H1 (cell line): ENCODE data around the gene TOR1A. TPM values are rescaled to one million over a fixed set of nuclear protein-coding genes. Genes with fewer than 3 reads are reported as not detected.

ENCODE experiments used
- CTCF ChIA-PET: fragments of 300-600 bp; sonication (Branson Sonifier 250); formaldehyde crosslinking; loops from one replicate; lab custom pipeline; 2021; ENCODE audit not compliant: partially characterized antibody; lab: Charles Lee
- POLR2A ChIA-PET: fragments of 300-600 bp; sonication (Branson Sonifier 250); formaldehyde crosslinking; loops from one replicate; lab custom pipeline; 2021; ENCODE audit warnings: inconsistent platforms; ENCODE audit not compliant: partially characterized antibody; lab: Charles Lee
- DNase-seq, 2 experiments: peaks; one replicate each; pipeline versions ENCODE4 v3.0.0 to v3.0.0-alpha.2; 2010 to 2022; ENCODE audit warnings: low spot score in 2 of 2, low read depth in 1 of 2, mixed read lengths in 1 of 2
- FAIRE-seq: peaks from 2 replicates; lab custom pipeline; 2011; peaks lifted over from hg19 to GRCh38; lab: Jason Lieb, UNC
- H2AFZ ChIP-seq: 2 replicates; pipeline ENCODE4 v1.8.1; 2012; ENCODE audit warnings: low read length, inconsistent platforms
- H2AK5ac ChIP-seq: 2 replicates; pipeline ENCODE4 v1.6.1; 2013; ENCODE audit warnings: low read depth, low read length
- H2BK120ac ChIP-seq: replicated peaks from 2 replicates; pipeline ENCODE3; 2013; ENCODE audit warnings: low read depth, low read length, inconsistent platforms
- H2BK12ac ChIP-seq: 2 replicates; pipeline ENCODE4 v1.6.1; 2013; ENCODE audit warnings: low read depth, low read length
- H2BK15ac ChIP-seq: 2 replicates; pipeline ENCODE4 v1.6.1; 2013; ENCODE audit warnings: low read length
- H2BK20ac ChIP-seq: 2 replicates; pipeline ENCODE4 v1.6.1; 2013; ENCODE audit warnings: low read length
- H2BK5ac ChIP-seq: 2 replicates; pipeline ENCODE4 v1.6.1; 2013; ENCODE audit warnings: low read depth, low read length
- H3K14ac ChIP-seq: 2 replicates; pipeline ENCODE4 v1.6.1; 2013; ENCODE audit warnings: inconsistent platforms; ENCODE audit not compliant: insufficient read length
- H3K18ac ChIP-seq: 2 replicates; pipeline ENCODE4 v1.6.1; 2013; ENCODE audit warnings: low read length; ENCODE audit errors: extremely low read depth
- H3K23ac ChIP-seq: 2 replicates; pipeline ENCODE4 v1.6.1; 2013; ENCODE audit warnings: inconsistent platforms; ENCODE audit not compliant: insufficient read length
- H3K23me2 ChIP-seq: 2 replicates; pipeline ENCODE4 v1.6.1; 2013; ENCODE audit warnings: low read depth, low read length
- H3K27ac ChIP-seq: 2 replicates; pipeline ENCODE4 v1.6.1; 2011; ENCODE audit warnings: low read depth, low read length, inconsistent platforms
- H3K27me3 ChIP-seq, 4 experiments: replicated peaks in 1 of 4; 1 replicate in 1 of 4; 2 replicates in 3 of 4; pipeline versions ENCODE4 v1.6.1 to v1.8.1; 2011 to 2013; ENCODE audit warnings: low read length in 3 of 4, mild to moderate bottlenecking in 3 of 4, inconsistent platforms in 2 of 4, mixed read lengths in 2 of 4, moderate library complexity in 1 of 4; ENCODE audit not compliant: control insufficient read depth in 3 of 4, insufficient read depth in 3 of 4; ENCODE audit errors: extremely low read depth in 1 of 4
- H3K36me3 ChIP-seq, 4 experiments: 2 replicates each; pipeline versions ENCODE4 v1.6.1 to v1.8.1; 2011 to 2013; ENCODE audit warnings: mild to moderate bottlenecking in 4 of 4, low read length in 3 of 4, moderate library complexity in 2 of 4, control low read depth in 1 of 4, inconsistent platforms in 1 of 4; ENCODE audit not compliant: insufficient read depth in 4 of 4, control insufficient read depth in 2 of 4
- H3K4ac ChIP-seq: replicated peaks from 2 replicates; pipeline ENCODE3; 2013; ENCODE audit warnings: low read length, low read depth, mixed read lengths, inconsistent platforms; ENCODE audit not compliant: insufficient read length
- H3K4me1 ChIP-seq, 4 experiments: replicated peaks in 1 of 4; 1 replicate in 1 of 4; 2 replicates in 3 of 4; pipeline versions ENCODE4 v1.6.1 to v1.8.1; 2011 to 2013; ENCODE audit warnings: low read length in 3 of 4, inconsistent platforms in 2 of 4, mixed read lengths in 1 of 4; ENCODE audit not compliant: insufficient read depth in 4 of 4, control insufficient read depth in 3 of 4
- H3K4me2 ChIP-seq, 2 experiments: 2 replicates each; pipeline versions ENCODE4 v1.6.1 to v1.8.1; 2011 to 2013; ENCODE audit warnings: low read depth in 2 of 2, low read length in 2 of 2, control low read depth in 1 of 2, inconsistent platforms in 1 of 2, mild to moderate bottlenecking in 1 of 2; ENCODE audit not compliant: insufficient read depth in 1 of 2
- H3K4me3 ChIP-seq, 4 experiments: fragments of 200-600, 300-600 bp in 1 of 4; sonication (generic), shearing (Covaris generic), sonication (Bioruptor Twin) in 1 of 4; 2 replicates each; pipeline versions ENCODE4 v1.5.1 to v1.8.1; 2011 to 2016; ENCODE audit warnings: low read length in 4 of 4, low read depth in 3 of 4, control low read depth in 2 of 4, inconsistent platforms in 2 of 4, mild to moderate bottlenecking in 2 of 4, mixed read lengths in 1 of 4, moderate library complexity in 1 of 4; ENCODE audit not compliant: insufficient read depth in 2 of 4; ENCODE audit errors: extremely low read depth in 1 of 4
- H3K56ac ChIP-seq: replicated peaks from 2 replicates; pipeline ENCODE3; 2013; ENCODE audit warnings: low read depth, mild to moderate bottlenecking, mixed read lengths, low read length, inconsistent platforms; ENCODE audit not compliant: insufficient read length
- H3K79me1 ChIP-seq: 2 replicates; pipeline ENCODE4 v1.6.1; 2013; ENCODE audit warnings: low read depth, low read length, control low read depth
- H3K79me2 ChIP-seq, 2 experiments: 2 replicates each; pipeline versions ENCODE4 v1.6.1 to v1.8.1; 2012 to 2013; ENCODE audit warnings: low read length in 2 of 2, mild to moderate bottlenecking in 2 of 2, inconsistent platforms in 1 of 2; ENCODE audit not compliant: insufficient read depth in 2 of 2, control insufficient read depth in 1 of 2
- H3K9ac ChIP-seq, 4 experiments: replicated peaks in 1 of 4; 1 replicate in 1 of 4; 2 replicates in 3 of 4; pipeline versions ENCODE4 v1.6.1 to v1.8.1; 2011 to 2013; ENCODE audit warnings: low read depth in 3 of 4, low read length in 3 of 4, control low read depth in 2 of 4, mild to moderate bottlenecking in 2 of 4, moderate library complexity in 2 of 4, inconsistent platforms in 1 of 4; ENCODE audit errors: extremely low read depth in 1 of 4
- H3K9me3 ChIP-seq, 2 experiments: 2 replicates each; pipeline versions ENCODE4 v1.6.1 to v1.8.1; 2012 to 2013; ENCODE audit warnings: mild to moderate bottlenecking in 2 of 2, moderate library complexity in 2 of 2, control low read depth in 1 of 2, inconsistent platforms in 1 of 2, low read depth in 1 of 2, low read length in 1 of 2, mixed read lengths in 1 of 2; ENCODE audit not compliant: insufficient read depth in 2 of 2
- H4K20me1 ChIP-seq, 2 experiments: replicated peaks in 1 of 2; 2 replicates each; pipeline versions ENCODE3 to v1.8.1; 2011 to 2013; ENCODE audit warnings: inconsistent platforms in 2 of 2, low read length in 2 of 2, mild to moderate bottlenecking in 1 of 2; ENCODE audit not compliant: insufficient read depth in 2 of 2, control insufficient read depth in 1 of 2
- H4K5ac ChIP-seq: 2 replicates; pipeline ENCODE4 v1.6.1; 2013; ENCODE audit warnings: low read length, low read depth, mixed read lengths, inconsistent platforms; ENCODE audit not compliant: insufficient read length
- H4K8ac ChIP-seq: 2 replicates; pipeline ENCODE4 v1.8.0; 2013; ENCODE audit warnings: mild to moderate bottlenecking, moderate library complexity, low read length, inconsistent platforms; ENCODE audit not compliant: insufficient read depth; ENCODE audit errors: extremely low read depth
- H4K91ac ChIP-seq: replicated peaks from 2 replicates; pipeline ENCODE3; 2013; ENCODE audit warnings: low read length, mixed read lengths, inconsistent platforms; ENCODE audit not compliant: insufficient read length
- ATF3 ChIP-seq: IDR thresholded peaks from 2 replicates; pipeline ENCODE4 v1.6.1; 2011; ENCODE audit warnings: low read depth, mild to moderate bottlenecking, low read length; ENCODE audit not compliant: insufficient read depth
- E2F6 ChIP-seq: IDR thresholded peaks from 2 replicates; pipeline ENCODE4 v1.6.1; 2012; ENCODE audit warnings: inconsistent platforms
- EGR1 ChIP-seq: IDR thresholded peaks from 2 replicates; pipeline ENCODE4 v1.6.1; 2011; ENCODE audit warnings: low read depth, low read length, borderline replicate concordance
- FOSL1 ChIP-seq: IDR thresholded peaks from 2 replicates; pipeline ENCODE4 v1.6.1; 2011; ENCODE audit warnings: mild to moderate bottlenecking, low read depth, low read length, moderate library complexity; ENCODE audit not compliant: insufficient read depth
- HDAC6 ChIP-seq: IDR thresholded peaks from one replicate; pipeline ENCODE4 v1.7.1; 2012; ENCODE audit warnings: low read depth, mild to moderate bottlenecking, inconsistent platforms, low read length, moderate library complexity
- KDM4A ChIP-seq: IDR thresholded peaks from one replicate; pipeline ENCODE4 v1.7.1; 2012; ENCODE audit warnings: low read depth, mild to moderate bottlenecking, moderate library complexity, low read length, inconsistent platforms; ENCODE audit not compliant: severe bottlenecking
- NANOG ChIP-seq: IDR thresholded peaks from 2 replicates; pipeline ENCODE4 v1.6.1; 2011; ENCODE audit warnings: low read length, low read depth, mild to moderate bottlenecking, inconsistent platforms; ENCODE audit not compliant: insufficient read depth, poor library complexity, severe bottlenecking
- POLR2A ChIP-seq, 2 experiments: IDR thresholded peaks; 1 replicate in 1 of 2; 2 replicates in 1 of 2; pipeline ENCODE4 v1.6.1; 2011; ENCODE audit warnings: low read depth in 2 of 2, low read length in 2 of 2, mild to moderate bottlenecking in 2 of 2; ENCODE audit errors: control extremely low read depth in 1 of 2
- TCF12 ChIP-seq: IDR thresholded peaks from 2 replicates; pipeline ENCODE4 v1.6.1; 2011; ENCODE audit warnings: low read depth, mild to moderate bottlenecking, low read length
- WGBS, 2 experiments: shearing (Covaris generic) in 1 of 2; methylation state at CpG; one replicate each; pipeline versions ENCODE4 v1.1.6 to v1.1.7; 2013 to 2015; ENCODE audit warnings: low lambda C conversion rate in 2 of 2, mixed read lengths in 2 of 2, inconsistent platforms in 1 of 2, low coverage in 1 of 2, missing lambda C conversion rate in 1 of 2; ENCODE audit not compliant: insufficient replicate concordance in 2 of 2, insufficient coverage in 1 of 2, insufficient read length in 1 of 2; ENCODE audit errors: extremely low coverage in 1 of 2, missing lambda C conversion rate in 1 of 2; 5-methylcytosine and 5-hydroxymethylcytosine counted together
- polyA plus RNA-seq, 7 experiments: library from polyadenylated mRNA; depleted of rRNA in 3 of 7; stranded (reverse) in 5 of 7; unstranded in 2 of 7; fragments of >200 nt in 5 of 7; fragments of 200-250 nt in 2 of 7; gene quantifications; 1 replicate in 5 of 7; 2 replicates in 1 of 7; 4 replicates in 1 of 7; pipeline versions ENCODE4 v1.2.1 to v1.2.3, GENCODE V29; 2011 to 2013; ENCODE audit warnings: missing spikeins in 2 of 7, mixed read lengths in 2 of 7
- total RNA-seq: library from RNA; stranded (reverse); fragmentation: NEBNext Ultra II Directional; extraction: Animal tissue kit (Norgen Biotek cat#: 25700); gene quantifications from 2 replicates; pipeline ENCODE4 v1.2.1, GENCODE V29; 2021
- TF ChIP-seq, protein P1 (sequence below), 3 experiments: IDR thresholded peaks; 1 replicate in 2 of 3; 2 replicates in 1 of 3; pipeline versions ENCODE4 v1.5.1 to v1.6.1; 2011; ENCODE audit warnings: low read length in 3 of 3, mild to moderate bottlenecking in 3 of 3, inconsistent platforms in 2 of 3, low read depth in 1 of 3, moderate library complexity in 1 of 3; ENCODE audit not compliant: insufficient read depth in 1 of 3; ENCODE audit errors: control extremely low read depth in 1 of 3

Gene TOR1A
- total and polyA plus RNA-seq, 2 of the 8 experiments (the other 6 are each of a cell fraction or from before 2014, with no cell fraction given): 37.6 to 46.7 TPM

DNA sequence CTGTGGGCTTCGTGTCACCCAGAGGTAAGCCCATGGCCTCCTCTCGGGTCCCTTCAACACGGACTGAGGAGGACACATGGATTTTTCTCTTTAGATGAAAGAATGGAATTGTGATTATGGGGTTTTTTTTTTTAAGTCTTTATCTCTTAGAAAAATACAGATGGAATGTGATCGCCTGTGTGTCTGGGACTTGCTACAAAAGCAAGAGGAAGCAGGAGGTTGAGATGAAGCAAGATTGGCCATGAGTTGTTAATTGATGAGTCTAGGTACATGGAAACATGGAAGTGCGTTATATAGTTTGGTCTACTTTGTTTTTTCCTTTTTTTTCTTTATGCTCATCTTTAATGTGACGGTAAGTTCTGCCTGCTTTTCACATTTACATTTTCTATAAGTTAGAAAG lies 26.0 kb upstream of the TOR1A start:
- no peak overlapping the region for H3K9ac ChIP-seq
- no peak overlapping the region for H4K5ac ChIP-seq
- no peak overlapping the region for H3K4me2 ChIP-seq
- TF ChIP-seq, protein P1, sequence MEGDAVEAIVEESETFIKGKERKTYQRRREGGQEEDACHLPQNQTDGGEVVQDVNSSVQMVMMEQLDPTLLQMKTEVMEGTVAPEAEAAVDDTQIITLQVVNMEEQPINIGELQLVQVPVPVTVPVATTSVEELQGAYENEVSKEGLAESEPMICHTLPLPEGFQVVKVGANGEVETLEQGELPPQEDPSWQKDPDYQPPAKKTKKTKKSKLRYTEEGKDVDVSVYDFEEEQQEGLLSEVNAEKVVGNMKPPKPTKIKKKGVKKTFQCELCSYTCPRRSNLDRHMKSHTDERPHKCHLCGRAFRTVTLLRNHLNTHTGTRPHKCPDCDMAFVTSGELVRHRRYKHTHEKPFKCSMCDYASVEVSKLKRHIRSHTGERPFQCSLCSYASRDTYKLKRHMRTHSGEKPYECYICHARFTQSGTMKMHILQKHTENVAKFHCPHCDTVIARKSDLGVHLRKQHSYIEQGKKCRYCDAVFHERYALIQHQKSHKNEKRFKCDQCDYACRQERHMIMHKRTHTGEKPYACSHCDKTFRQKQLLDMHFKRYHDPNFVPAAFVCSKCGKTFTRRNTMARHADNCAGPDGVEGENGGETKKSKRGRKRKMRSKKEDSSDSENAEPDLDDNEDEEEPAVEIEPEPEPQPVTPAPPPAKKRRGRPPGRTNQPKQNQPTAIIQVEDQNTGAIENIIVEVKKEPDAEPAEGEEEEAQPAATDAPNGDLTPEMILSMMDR (IDR thresholded peaks at IDR 0.05; ENCODE audit: control extremely low read depth in 1 of 3, insufficient read depth in 1 of 3, low read depth in 1 of 3, low read length in 3 of 3): no peak
- no peak for TF ChIP-seq POLR2A (IDR thresholded peaks at IDR 0.05; ENCODE audit: control extremely low read depth in 1 of 2, low read depth in 2 of 2, low read length in 2 of 2)
- TF ChIP-seq E2F6: no peak
- no peak for TF ChIP-seq EGR1
- no peak for TF ChIP-seq TCF12
- TF ChIP-seq FOSL1: no peak
- no peak for TF ChIP-seq NANOG
- no peak for TF ChIP-seq KDM4A
- no peak for TF ChIP-seq HDAC6
- TF ChIP-seq ATF3: no peak

More for the DNA sequence above, 26.0 kb upstream of the TOR1A start:
- ChIA-PET POLR2A (interaction anchor here (0.6 kb wide), 1 partner anchor 15 kb away, joined by 3 read pairs; the partner anchor contains the start of genes C9orf78 and USP20), CTCF (interaction anchor here (0.6 to 1.4 kb wide), 3 partner anchors 9 to 256 kb away, joined by 3 read pairs; no protein-coding TSS in a partner anchor)
- Histone ChIP-seq H2BK20ac (no peak overlapping the region), H3K9me3 (no peaks in the 10 kb centered on the region), H3K79me2 (no peaks in the 10 kb centered on the region), H3K23me2 (no peaks in the 10 kb centered on the region), H3K4me1 (no peaks in the 10 kb centered on the region), H4K20me1 (peaks cover 2% of the 10 kb centered on the region in 2 experiments), H3K56ac (no peak overlapping the region), H3K4me3 (no peak overlapping the region), H2BK5ac (no peak overlapping the region), H3K4ac (no peak overlapping the region), H3K36me3 (peaks cover 0 to 9% (median 1%) of the 10 kb centered on the region in 4 experiments; a peak in 2 of 8 replicates), H2AFZ (no peak overlapping the region), H2AK5ac (no peak overlapping the region), H3K27ac (no peak overlapping the region), H2BK15ac (no peak overlapping the region), H4K8ac (no peak overlapping the region), H4K91ac (no peak overlapping the region), H2BK12ac (no peak overlapping the region), H2BK120ac (no peak overlapping the region), H3K18ac (no peak overlapping the region), H3K23ac (no peak overlapping the region), H3K27me3 (no peaks in the 10 kb centered on the region), H3K14ac (no peak overlapping the region), H3K79me1 (no peaks in the 10 kb centered on the region; the same call in 1 of the 2 replicates)
- FAIRE-seq (no peak), DNase-seq (no peak)
- WGBS, 2 experiments: 98% methylated on average over 6 of the region's 6 CpGs; no CpG with 5 or more reads in 1 of the 2 experiments
